ENCODE data around the gene SVEP1. TPM values are rescaled to one million over a fixed set of nuclear protein-coding genes. Genes with fewer than 3 reads are reported as not detected.

Gene SVEP1
- total RNA-seq, 2 donors from 2014 or later: 0.11 to 0.13 TPM

- ATAC-seq (replicated peaks): no peak
- no peaks in the 10 kb centered on the region for H3K27me3 Mint-ChIP-seq
- no peaks in the 10 kb centered on the region for H3K4me1 Mint-ChIP-seq
- H3K27ac Mint-ChIP-seq: no peak overlapping the region
- H3K4me3 Mint-ChIP-seq: no peak overlapping the region
- H3K9me3 Mint-ChIP-seq: peaks cover 4% of the 10 kb centered on the region
- H3K36me3 Mint-ChIP-seq (ENCODE audit: low read depth): no peaks in the 10 kb centered on the region
These were observed 53.1 kb downstream of the SVEP1 start for GRCh38 chr9:110526426-110526825.

- Mint-ChIP-seq H3K9me3 (no peaks in the 10 kb centered on the region), H3K4me3 (no peak overlapping the region), H3K4me1 (no peaks in the 10 kb centered on the region), H3K27me3 (no peaks in the 10 kb centered on the region), H3K27ac (no peak overlapping the region), H3K36me3 (ENCODE audit: low read depth) (no peaks in the 10 kb centered on the region)
- ATAC-seq (replicated peaks): no peak
These were observed 58.3 kb downstream of the SVEP1 start for GRCh38 chr9:110521206-110521605.

- Mint-ChIP-seq H3K4me1 (no peaks in the 10 kb centered on the region), H3K27ac (no peak overlapping the region), H3K27me3 (no peaks in the 10 kb centered on the region), H3K4me3 (no peak overlapping the region), H3K9me3 (no peaks in the 10 kb centered on the region), H3K36me3 (ENCODE audit: low read depth) (no peaks in the 10 kb centered on the region)
- no peak for ATAC-seq (replicated peaks)
These were observed 59.3 kb downstream of the SVEP1 start for GRCh38 chr9:110520120-110520701.

DNA sequence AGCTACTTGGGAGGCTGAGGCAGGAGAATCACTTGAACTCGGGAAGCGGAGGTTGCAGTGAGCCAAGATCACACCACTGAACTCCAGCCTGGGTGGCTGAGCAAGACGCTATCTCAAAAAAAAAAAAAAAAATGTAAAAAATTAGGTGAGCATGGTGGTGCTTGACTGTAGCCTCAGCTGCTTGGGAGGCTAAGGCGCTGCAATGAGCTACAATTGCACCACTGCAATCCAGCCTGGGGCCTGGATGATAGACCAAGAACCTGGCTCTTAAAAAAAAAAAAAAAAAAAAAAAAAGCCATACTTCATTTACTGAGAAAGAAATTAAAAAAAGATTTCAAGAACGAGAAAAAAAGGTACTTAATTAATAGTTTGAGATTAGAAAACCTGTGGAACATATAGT, 62.1 kb downstream of the SVEP1 start:
- Mint-ChIP-seq H3K27ac (no peak overlapping the region), H3K27me3 (no peaks in the 10 kb centered on the region), H3K4me1 (no peaks in the 10 kb centered on the region), H3K36me3 (ENCODE audit: low read depth) (no peaks in the 10 kb centered on the region), H3K9me3 (no peaks in the 10 kb centered on the region), H3K4me3 (no peak overlapping the region)
- no peak for ATAC-seq (replicated peaks)

DNA sequence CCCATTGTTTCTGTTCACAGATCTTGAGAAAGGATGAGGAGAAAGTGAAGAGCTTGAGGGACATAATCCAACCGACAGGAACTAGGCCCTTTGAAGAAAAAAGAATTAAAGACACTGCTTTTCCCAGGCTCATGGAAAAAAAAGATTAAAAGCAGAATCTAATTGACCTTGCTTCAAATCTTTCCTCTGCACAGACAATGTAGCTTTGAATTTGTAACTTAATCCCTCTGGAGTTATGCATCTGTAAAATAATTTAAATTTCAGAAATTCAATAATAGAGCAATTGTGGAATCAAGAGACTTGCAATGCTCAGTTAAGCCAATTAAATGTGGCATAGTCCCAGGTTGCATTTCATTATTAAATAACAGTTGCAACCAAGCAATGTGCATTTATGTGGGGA, 64.6 kb downstream of the SVEP1 start:
- H3K36me3 Mint-ChIP-seq (ENCODE audit: low read depth): no peaks in the 10 kb centered on the region
- no peak overlapping the region for H3K4me3 Mint-ChIP-seq
- H3K9me3 Mint-ChIP-seq: no peaks in the 10 kb centered on the region
- no peak overlapping the region for H3K27ac Mint-ChIP-seq
- no peaks in the 10 kb centered on the region for H3K27me3 Mint-ChIP-seq
- H3K4me1 Mint-ChIP-seq: no peaks in the 10 kb centered on the region
- no peak for ATAC-seq (replicated peaks)

DNA sequence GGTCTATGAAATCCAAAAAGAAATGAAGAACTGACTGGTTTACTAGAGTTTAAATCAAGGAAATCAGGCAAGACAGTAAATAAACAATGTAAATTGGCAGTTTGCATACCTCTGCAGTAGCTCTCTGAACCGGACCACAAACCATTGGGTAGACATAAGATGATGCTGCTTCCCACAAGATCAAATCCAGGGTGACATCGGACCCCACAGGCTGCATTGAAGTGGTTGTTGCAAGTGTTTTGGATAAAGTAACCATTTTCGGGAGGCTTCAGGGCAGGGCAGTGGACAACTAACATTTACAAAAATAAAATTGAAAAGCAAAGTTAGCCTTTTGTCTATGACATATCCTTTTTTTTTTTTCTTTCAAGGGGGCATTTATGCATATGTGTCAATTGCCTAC, 66.7 kb downstream of the SVEP1 start:
- no peaks in the 10 kb centered on the region for H3K36me3 Mint-ChIP-seq (ENCODE audit: low read depth)
- H3K27ac Mint-ChIP-seq: no peak overlapping the region
- no peaks in the 10 kb centered on the region for H3K9me3 Mint-ChIP-seq
- H3K4me3 Mint-ChIP-seq: no peak overlapping the region
- no peaks in the 10 kb centered on the region for H3K4me1 Mint-ChIP-seq
- no peak for ATAC-seq (replicated peaks)
- H3K27me3 Mint-ChIP-seq: no peaks in the 10 kb centered on the region

- no peaks in the 10 kb centered on the region for H3K4me1 Mint-ChIP-seq
- ATAC-seq (replicated peaks): no peak
- peaks cover 9% of the 10 kb centered on the region for H3K27me3 Mint-ChIP-seq
- H3K27ac Mint-ChIP-seq: no peak overlapping the region
- no peaks in the 10 kb centered on the region for H3K36me3 Mint-ChIP-seq (ENCODE audit: low read depth)
- H3K9me3 Mint-ChIP-seq: peaks cover 10% of the 10 kb centered on the region
- no peak overlapping the region for H3K4me3 Mint-ChIP-seq
These were observed 69.7 kb downstream of the SVEP1 start for GRCh38 chr9:110509792-110510191.

- no peak for ATAC-seq (replicated peaks)
- Mint-ChIP-seq H3K36me3 (ENCODE audit: low read depth) (no peaks in the 10 kb centered on the region), H3K4me3 (no peak overlapping the region), H3K27me3 (peaks cover 9% of the 10 kb centered on the region), H3K27ac (no peak overlapping the region), H3K9me3 (peaks cover 10% of the 10 kb centered on the region), H3K4me1 (no peaks in the 10 kb centered on the region)
These were observed 76.7 kb downstream of the SVEP1 start for GRCh38 chr9:110502842-110503241.

GRCh38 chr9:110499608-110500007, 79.9 kb downstream of the SVEP1 start:
- H3K27me3 Mint-ChIP-seq: peaks cover 4% of the 10 kb centered on the region
- H3K9me3 Mint-ChIP-seq: no peaks in the 10 kb centered on the region
- H3K4me1 Mint-ChIP-seq: no peaks in the 10 kb centered on the region
- ATAC-seq (replicated peaks): no peak
- no peak overlapping the region for H3K4me3 Mint-ChIP-seq
- no peak overlapping the region for H3K27ac Mint-ChIP-seq
- H3K36me3 Mint-ChIP-seq (ENCODE audit: low read depth): no peaks in the 10 kb centered on the region

DNA sequence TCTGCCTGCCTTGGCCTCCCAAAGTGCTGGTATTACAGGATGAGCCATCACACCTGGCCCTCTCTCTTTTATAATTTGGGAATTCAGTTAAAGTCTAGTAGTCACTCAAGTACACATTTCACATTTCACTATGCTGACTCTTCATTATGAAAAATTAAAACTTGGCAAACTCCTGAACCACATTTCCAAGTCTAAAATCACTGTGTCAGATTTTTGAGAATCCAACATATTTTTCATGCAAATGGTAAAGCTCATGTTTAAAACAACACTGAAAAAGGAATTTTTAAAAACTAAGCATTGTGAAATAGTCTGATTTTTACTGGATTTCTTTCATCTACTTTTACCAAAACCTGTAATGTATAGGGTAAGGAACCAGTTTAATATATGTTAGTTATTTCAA, 92.3 kb downstream of the SVEP1 start:
- Mint-ChIP-seq H3K27ac (no peak overlapping the region), H3K4me1 (no peaks in the 10 kb centered on the region), H3K36me3 (ENCODE audit: low read depth) (no peaks in the 10 kb centered on the region), H3K9me3 (peaks cover 3% of the 10 kb centered on the region), H3K27me3 (peaks cover 6% of the 10 kb centered on the region), H3K4me3 (no peak overlapping the region)
- no peak for ATAC-seq (replicated peaks)

GRCh38 chr9:110486218-110486617, 93.3 kb downstream of the SVEP1 start:
- H3K4me3 Mint-ChIP-seq: no peak overlapping the region
- H3K36me3 Mint-ChIP-seq (ENCODE audit: low read depth): no peaks in the 10 kb centered on the region
- no peak overlapping the region for H3K27ac Mint-ChIP-seq
- ATAC-seq (replicated peaks): no peak
- peaks cover 3% of the 10 kb centered on the region for H3K9me3 Mint-ChIP-seq
- peaks cover 6% of the 10 kb centered on the region for H3K27me3 Mint-ChIP-seq
- no peaks in the 10 kb centered on the region for H3K4me1 Mint-ChIP-seq

DNA sequence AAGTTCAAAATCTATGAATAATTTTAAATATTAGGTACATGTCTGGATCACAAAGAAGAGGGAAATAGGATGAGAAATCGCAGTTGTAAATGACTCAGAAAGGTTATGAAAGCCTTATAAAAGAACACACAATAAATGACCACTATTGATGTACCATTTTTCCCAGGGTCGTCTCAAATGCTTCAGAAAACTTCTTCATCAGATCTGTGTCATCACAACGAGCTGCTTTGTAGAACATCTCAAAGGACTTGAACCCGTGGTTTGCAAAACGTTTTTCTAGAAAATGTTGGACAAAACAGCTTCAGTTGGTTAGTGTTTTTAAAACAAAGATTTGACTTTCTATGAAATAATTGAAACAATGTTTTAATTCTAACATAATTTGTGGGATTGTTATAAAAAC, 100.1 kb downstream of the SVEP1 start:
- ATAC-seq (replicated peaks): no peak
- no peak overlapping the region for H3K4me3 Mint-ChIP-seq
- H3K27ac Mint-ChIP-seq: no peak overlapping the region
- peaks cover 3% of the 10 kb centered on the region for H3K9me3 Mint-ChIP-seq
- no peaks in the 10 kb centered on the region for H3K36me3 Mint-ChIP-seq (ENCODE audit: low read depth)
- no peaks in the 10 kb centered on the region for H3K27me3 Mint-ChIP-seq
- H3K4me1 Mint-ChIP-seq: no peaks in the 10 kb centered on the region

DNA sequence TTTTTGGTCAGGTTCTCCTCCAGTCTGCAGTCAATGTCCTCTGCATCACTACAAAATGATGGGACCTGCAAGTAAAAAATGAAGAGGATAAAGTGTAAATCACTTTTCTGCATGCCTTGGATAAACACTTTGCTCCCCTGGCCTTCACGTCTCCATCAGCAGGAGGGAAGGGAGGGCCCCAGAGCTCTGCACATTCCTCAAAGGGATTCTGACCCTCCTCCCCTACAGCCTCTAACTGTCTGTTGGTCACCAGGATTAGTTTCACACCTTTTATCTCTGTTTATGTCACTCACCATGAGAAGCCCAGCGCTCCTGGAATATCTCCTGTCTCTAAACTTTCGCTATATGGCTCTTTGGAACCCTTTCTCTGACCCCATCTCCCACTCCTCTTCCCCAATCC, 103.3 kb downstream of the SVEP1 start:
- no peaks in the 10 kb centered on the region for H3K4me1 Mint-ChIP-seq
- no peak overlapping the region for H3K27ac Mint-ChIP-seq
- H3K9me3 Mint-ChIP-seq: no peaks in the 10 kb centered on the region
- ATAC-seq (replicated peaks): no peak
- H3K36me3 Mint-ChIP-seq (ENCODE audit: low read depth): no peaks in the 10 kb centered on the region
- no peaks in the 10 kb centered on the region for H3K27me3 Mint-ChIP-seq
- no peak overlapping the region for H3K4me3 Mint-ChIP-seq

- H3K4me1 Mint-ChIP-seq: no peaks in the 10 kb centered on the region
- ATAC-seq (replicated peaks): no peak
- no peaks in the 10 kb centered on the region for H3K9me3 Mint-ChIP-seq
- no peak overlapping the region for H3K27ac Mint-ChIP-seq
- H3K4me3 Mint-ChIP-seq: no peak overlapping the region
- H3K36me3 Mint-ChIP-seq (ENCODE audit: low read depth): no peaks in the 10 kb centered on the region
- no peaks in the 10 kb centered on the region for H3K27me3 Mint-ChIP-seq
These were observed 107.4 kb downstream of the SVEP1 start for GRCh38 chr9:110472111-110472510.

DNA sequence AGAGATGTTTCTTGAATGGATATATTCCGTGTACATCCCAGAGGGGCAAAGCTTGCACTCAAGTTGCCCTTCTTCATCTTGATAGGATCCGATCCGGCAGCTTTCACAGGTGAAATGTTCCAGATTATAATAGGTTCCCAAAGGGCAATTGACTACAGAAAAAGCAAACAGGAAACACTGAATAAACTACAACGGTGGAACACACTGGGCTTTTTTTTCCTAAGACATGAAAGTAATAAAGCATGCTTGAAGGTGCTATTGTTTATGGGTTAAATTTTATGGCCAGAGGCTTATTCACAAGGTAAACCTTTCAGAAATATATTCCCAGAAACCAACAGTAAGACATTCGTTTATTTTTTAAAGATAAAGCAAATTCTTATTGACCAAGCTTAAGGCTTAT, 110.6 kb downstream of the SVEP1 start:
- Mint-ChIP-seq H3K36me3 (ENCODE audit: low read depth) (no peaks in the 10 kb centered on the region), H3K27me3 (no peaks in the 10 kb centered on the region), H3K4me3 (no peak overlapping the region), H3K9me3 (no peaks in the 10 kb centered on the region), H3K4me1 (no peaks in the 10 kb centered on the region), H3K27ac (no peak overlapping the region)
- ATAC-seq (replicated peaks): no peak

DNA sequence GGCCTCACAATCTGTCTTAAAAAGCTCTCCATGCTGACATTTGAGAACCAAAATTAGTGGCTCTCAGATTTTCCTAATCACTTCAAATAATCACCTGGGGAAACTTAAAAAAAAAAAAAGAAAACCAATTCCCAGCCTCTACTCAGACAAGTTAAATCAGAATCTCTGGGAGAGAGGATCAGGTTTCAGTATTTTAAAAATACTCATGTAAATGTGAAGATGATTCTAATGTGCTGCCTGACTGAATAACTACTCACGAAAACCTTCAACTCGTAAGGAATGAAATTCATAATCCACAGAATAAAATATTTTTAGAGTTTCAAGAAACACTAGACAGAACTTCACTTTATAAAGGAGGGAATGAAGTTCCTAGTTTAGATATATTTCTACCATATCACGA, 114.4 kb downstream of the SVEP1 start:
- Mint-ChIP-seq H3K27me3 (no peaks in the 10 kb centered on the region), H3K9me3 (no peaks in the 10 kb centered on the region), H3K4me1 (no peaks in the 10 kb centered on the region), H3K4me3 (no peak overlapping the region), H3K27ac (no peak overlapping the region), H3K36me3 (ENCODE audit: low read depth) (no peaks in the 10 kb centered on the region)
- no peak for ATAC-seq (replicated peaks)
